ENCODE measurements around the gene STK38L.

The STK38L gene

GRCh38 chr12:27272373-27273028 lies 28.4 kb downstream of the STK38L start:
- no peak for TF ChIP-seq Cebpa-rat (IDR thresholded peaks at IDR 0.05)
- no peaks in the 10 kb centered on the region for H3K27me3 ChIP-seq
- no peaks in the 10 kb centered on the region for H3K4me1 ChIP-seq
- no peak overlapping the region for H3K27ac ChIP-seq
- H4K20me1 ChIP-seq: peaks cover 8% of the 10 kb centered on the region; the same call in 1 of the 2 replicates
- H3K36me3 ChIP-seq: 0 out of 2 replicates have a peak, but pooled peaks cover 5% of the 10 kb centered on the region
- H3K4me3 ChIP-seq: no peak overlapping the region
- H3K4me2 ChIP-seq: no peak overlapping the region
- H3K9me3 ChIP-seq: peaks cover 12% of the 10 kb centered on the region; the same call in 1 of the 2 replicates
- H3K9ac ChIP-seq: no peak overlapping the region

GRCh38 chr12:27273114-27273513 lies 29.0 kb downstream of the STK38L start:
- Histone ChIP-seq H3K36me3 (0 out of 2 replicates have a peak, but pooled peaks cover 5% of the 10 kb centered on the region), H4K20me1 (peaks cover 8% of the 10 kb centered on the region; the same call in 1 of the 2 replicates), H3K9ac (no peak overlapping the region), H3K9me3 (peaks cover 12% of the 10 kb centered on the region; the same call in 1 of the 2 replicates), H3K4me1 (no peaks in the 10 kb centered on the region), H3K4me2 (no peak overlapping the region), H3K4me3 (no peak overlapping the region), H3K27me3 (no peaks in the 10 kb centered on the region), H3K27ac (no peak overlapping the region)
- no peak for TF ChIP-seq Cebpa-rat (IDR thresholded peaks at IDR 0.05)

- H4K20me1 ChIP-seq: peaks cover 8% of the 10 kb centered on the region; the same call in 1 of the 2 replicates
- no peak for TF ChIP-seq Cebpa-rat (IDR thresholded peaks at IDR 0.05)
- 0 out of 2 replicates have a peak, but pooled peaks cover 5% of the 10 kb centered on the region for H3K36me3 ChIP-seq
- no peak overlapping the region for H3K9ac ChIP-seq
- H3K4me1 ChIP-seq: no peaks in the 10 kb centered on the region
- no peaks in the 10 kb centered on the region for H3K27me3 ChIP-seq
- no peak overlapping the region for H3K27ac ChIP-seq
- peaks cover 8% of the 10 kb centered on the region; the same call in 1 of the 2 replicates for H3K9me3 ChIP-seq
- no peak overlapping the region for H3K4me2 ChIP-seq
- no peak overlapping the region for H3K4me3 ChIP-seq
Measured at GRCh38 chr12:27274706-27275105, 30.6 kb downstream of the STK38L start.

- H3K9me3 ChIP-seq: no peaks in the 10 kb centered on the region
- H3K9ac ChIP-seq: no peak overlapping the region
- H4K20me1 ChIP-seq: peaks cover 8% of the 10 kb centered on the region; the same call in 1 of the 2 replicates
- H3K4me3 ChIP-seq: no peak overlapping the region
- no peaks in the 10 kb centered on the region for H3K4me1 ChIP-seq
- H3K27me3 ChIP-seq: no peaks in the 10 kb centered on the region
- TF ChIP-seq Cebpa-rat (IDR thresholded peaks at IDR 0.05): no peak
- no peaks in the 10 kb centered on the region for H3K36me3 ChIP-seq
- no peak overlapping the region for H3K27ac ChIP-seq
- H3K4me2 ChIP-seq: no peak overlapping the region
Measured at GRCh38 chr12:27276275-27276674, 32.2 kb downstream of the STK38L start.

- H3K27ac ChIP-seq: no peak overlapping the region
- H3K27me3 ChIP-seq: no peaks in the 10 kb centered on the region
Measured at GRCh38 chr12:27277846-27278260, 33.8 kb downstream of the STK38L start.

GRCh38 chr12:27279826-27280225 lies 35.7 kb downstream of the STK38L start:
- H3K27ac ChIP-seq: no peak overlapping the region
- H4K20me1 ChIP-seq: 0 out of 2 replicates have a peak, but pooled peaks cover 3% of the 10 kb centered on the region
- H3K9me3 ChIP-seq: no peaks in the 10 kb centered on the region
- TF ChIP-seq Cebpa-rat (IDR thresholded peaks at IDR 0.05): no peak
- no peaks in the 10 kb centered on the region for H3K36me3 ChIP-seq
- peaks cover 5% of the 10 kb centered on the region for H3K4me1 ChIP-seq
- no peak overlapping the region for H3K4me2 ChIP-seq
- H3K9ac ChIP-seq: no peak overlapping the region
- H3K27me3 ChIP-seq: no peaks in the 10 kb centered on the region
- no peak overlapping the region for H3K4me3 ChIP-seq

More at GRCh38 chr12:27277846-27278260, 33.8 kb downstream of the STK38L start:
- Histone ChIP-seq H3K9me3 (no peaks in the 10 kb centered on the region), H3K36me3 (no peaks in the 10 kb centered on the region), H3K9ac (no peak overlapping the region), H4K20me1 (peaks cover 8% of the 10 kb centered on the region; the same call in 1 of the 2 replicates), H3K4me2 (no peak overlapping the region), H3K4me3 (no peak overlapping the region), H3K4me1 (no peaks in the 10 kb centered on the region)
- no peak for TF ChIP-seq Cebpa-rat (IDR thresholded peaks at IDR 0.05)

- H3K36me3 ChIP-seq: no peaks in the 10 kb centered on the region
- H3K9ac ChIP-seq: no peak overlapping the region
- no peaks in the 10 kb centered on the region for H3K9me3 ChIP-seq
- H3K27me3 ChIP-seq: no peaks in the 10 kb centered on the region
- peaks cover 6% of the 10 kb centered on the region for H3K4me1 ChIP-seq
- no peak for TF ChIP-seq Cebpa-rat (IDR thresholded peaks at IDR 0.05)
- H3K4me2 ChIP-seq: no peak overlapping the region
- no peak overlapping the region for H3K4me3 ChIP-seq
- H4K20me1 ChIP-seq: no peaks in the 10 kb centered on the region
- H3K27ac ChIP-seq: no peak overlapping the region
Measured at GRCh38 chr12:27280412-27280811, 36.3 kb downstream of the STK38L start.

- Histone ChIP-seq H3K27ac (no peak overlapping the region), H3K9me3 (no peaks in the 10 kb centered on the region), H3K27me3 (no peaks in the 10 kb centered on the region), H3K4me1 (peaks cover 6% of the 10 kb centered on the region), H3K36me3 (no peaks in the 10 kb centered on the region), H3K4me3 (no peak overlapping the region), H3K4me2 (no peak overlapping the region), H3K9ac (no peak overlapping the region), H4K20me1 (no peaks in the 10 kb centered on the region; the same call in 1 of the 2 replicates)
- TF ChIP-seq Cebpa-rat (IDR thresholded peaks at IDR 0.05): no peak
Measured at GRCh38 chr12:27282754-27283153, 38.7 kb downstream of the STK38L start.

- Histone ChIP-seq H3K4me1 (peaks cover 6% of the 10 kb centered on the region), H3K4me3 (no peak overlapping the region), H3K9me3 (no peaks in the 10 kb centered on the region), H4K20me1 (no peaks in the 10 kb centered on the region; the same call in 1 of the 2 replicates), H3K27me3 (no peaks in the 10 kb centered on the region), H3K27ac (no peak overlapping the region), H3K36me3 (no peaks in the 10 kb centered on the region), H3K9ac (no peak overlapping the region), H3K4me2 (no peak overlapping the region)
- no peak for TF ChIP-seq Cebpa-rat (IDR thresholded peaks at IDR 0.05)
Measured at GRCh38 chr12:27284021-27284420, 39.9 kb downstream of the STK38L start.

- no peak overlapping the region for H3K9ac ChIP-seq
- H3K4me2 ChIP-seq: no peak overlapping the region
- TF ChIP-seq Cebpa-rat (IDR thresholded peaks at IDR 0.05): no peak
- no peaks in the 10 kb centered on the region for H3K9me3 ChIP-seq
- H3K27me3 ChIP-seq: no peaks in the 10 kb centered on the region
- H3K4me3 ChIP-seq: no peak overlapping the region
- no peaks in the 10 kb centered on the region for H3K36me3 ChIP-seq
- no peaks in the 10 kb centered on the region; the same call in 1 of the 2 replicates for H4K20me1 ChIP-seq
- H3K4me1 ChIP-seq: peaks cover 6% of the 10 kb centered on the region
- H3K27ac ChIP-seq: no peak overlapping the region
Measured at GRCh38 chr12:27284751-27285150, 40.7 kb downstream of the STK38L start.
